GM23338 (cell line): ENCODE measurements around the gene PARD3. TPM values are rescaled to one million over a fixed set of nuclear protein-coding genes. Genes with fewer than 3 reads are reported as not detected.
"Not testable (repeated sequence)": the region's sequence is repeated elsewhere in the genome, so short reads cannot be mapped to it uniquely, and the experiment has no call there.

ENCODE experiments used
- ATAC-seq: fragments of 200-7000 bp; cut with Tn5 transposase; 3 replicates; pipeline ENCODE4 v1.9.1; 2020
- DNase-seq: peaks from one replicate; pipeline ENCODE4 v3.0.0-alpha.2; 2015; ENCODE audit warnings: low spot score
- H2AFZ ChIP-seq: fragments of 200-600 bp; sonication (generic); 2 replicates; pipeline ENCODE4 v1.8.0; 2016; ENCODE audit warnings: antibody characterized with exemption, mild to moderate bottlenecking, moderate library complexity
- H3F3A ChIP-seq: fragments of 200-600 bp; sonication (generic); replicated peaks from 2 replicates; pipeline ENCODE4 v1.8.0; 2017; ENCODE audit warnings: antibody characterized with exemption, mixed run types, low read depth
- H3K27ac ChIP-seq: fragments of 200-600 bp; sonication (generic); 2 replicates; pipeline ENCODE4 v1.6.1; 2016; ENCODE audit warnings: low read depth
- H3K27me3 ChIP-seq: fragments of 200-600 bp; sonication (generic); 2 replicates; pipeline ENCODE4 v1.8.0; 2016; ENCODE audit warnings: mild to moderate bottlenecking, mixed run types, moderate library complexity; ENCODE audit not compliant: insufficient read depth
- H3K36me3 ChIP-seq: fragments of 200-600 bp; sonication (generic); 2 replicates; pipeline ENCODE4 v1.8.0; 2016; ENCODE audit warnings: mild to moderate bottlenecking; ENCODE audit not compliant: insufficient read depth
- H3K4me1 ChIP-seq: fragments of 200-600 bp; sonication (generic); 2 replicates; pipeline ENCODE4 v1.8.0; 2016; ENCODE audit warnings: mild to moderate bottlenecking, moderate library complexity; ENCODE audit not compliant: insufficient read depth
- H3K4me2 ChIP-seq: fragments of 200-600 bp; sonication (generic); 2 replicates; pipeline ENCODE4 v1.7.1; 2017; ENCODE audit warnings: mixed run types
- H3K4me3 ChIP-seq: fragments of 200-600 bp; sonication (generic); 2 replicates; pipeline ENCODE4 v1.6.1; 2016; ENCODE audit warnings: mixed run types
- H3K79me2 ChIP-seq: fragments of 200-600 bp; sonication (generic); replicated peaks from 2 replicates; pipeline ENCODE4 v1.8.0; 2017; ENCODE audit warnings: mild to moderate bottlenecking; ENCODE audit not compliant: insufficient read depth
- H3K9me2 ChIP-seq: fragments of 200-600 bp; sonication (generic); 2 replicates; pipeline ENCODE4 v1.8.0; 2017; ENCODE audit not compliant: insufficient read depth
- H4K20me1 ChIP-seq: fragments of 200-600 bp; sonication (generic); replicated peaks from 2 replicates; pipeline ENCODE4 v1.8.0; 2017; ENCODE audit warnings: mild to moderate bottlenecking; ENCODE audit not compliant: insufficient read depth
- H3K27ac Mint-ChIP-seq: 2 replicates; pipeline ENCODE4 v1.8.0; 2020; ENCODE audit warnings: inconsistent platforms, mild to moderate bottlenecking, moderate library complexity, mixed read lengths
- H3K27me3 Mint-ChIP-seq: 3 replicates; pipeline ENCODE4 v1.8.0; 2022; ENCODE audit warnings: low read depth, mild to moderate bottlenecking, moderate library complexity, mixed read lengths, inconsistent platforms; ENCODE audit not compliant: insufficient read depth, poor library complexity
- H3K36me3 Mint-ChIP-seq: 3 replicates; pipeline ENCODE4 v1.8.0; 2021; ENCODE audit warnings: low read depth, mild to moderate bottlenecking, inconsistent platforms, moderate library complexity, mixed read lengths
- H3K4me1 Mint-ChIP-seq: 3 replicates; pipeline ENCODE4 v1.8.0; 2020; ENCODE audit warnings: mild to moderate bottlenecking, inconsistent platforms, mixed read lengths
- H3K4me3 Mint-ChIP-seq: 3 replicates; pipeline ENCODE4 v1.8.0; 2021; ENCODE audit warnings: moderate library complexity, mild to moderate bottlenecking, inconsistent platforms, mixed read lengths
- H3K9me3 Mint-ChIP-seq: 3 replicates; pipeline ENCODE4 v1.8.0; 2020; ENCODE audit warnings: moderate library complexity, mild to moderate bottlenecking, inconsistent platforms, mixed read lengths
- CREB1 ChIP-seq: fragments of 250-450 bp; sonication (Bioruptor Pico); IDR thresholded peaks from 2 replicates; pipeline ENCODE4 v1.5.0; 2020; ENCODE audit warnings: low read depth, mild to moderate bottlenecking, moderate library complexity
- CTCF ChIP-seq, 2 experiments: fragments of 200-600 bp in 1 of 2; sonication (generic) in 1 of 2; conservative IDR thresholded peaks; 2 replicates each; pipeline versions ENCODE4 v1.5.1 to v1.6.1; 2016 to 2017; ENCODE audit warnings: antibody characterized with exemption in 2 of 2, low read depth in 2 of 2, mild to moderate bottlenecking in 2 of 2, moderate library complexity in 1 of 2
- EZH2 ChIP-seq: fragments of 200-600 bp; sonication (generic); IDR thresholded peaks from one replicate; pipeline ENCODE4 v1.8.0; 2017; ENCODE audit warnings: antibody characterized with exemption, mild to moderate bottlenecking, low read depth; ENCODE audit not compliant: unreplicated experiment
- EZH2phosphoT487 ChIP-seq: fragments of 200-600 bp; sonication (generic); IDR thresholded peaks from one replicate; pipeline ENCODE4 v1.8.1; 2018; ENCODE audit warnings: antibody characterized with exemption; ENCODE audit not compliant: unreplicated experiment
- NANOG ChIP-seq: IDR thresholded peaks from 2 replicates; pipeline ENCODE4 v1.6.1; 2016; ENCODE audit warnings: antibody characterized with exemption, borderline replicate concordance
- STAT1 ChIP-seq: IDR thresholded peaks from one replicate; pipeline ENCODE4 v1.6.1; 2016; ENCODE audit warnings: antibody characterized with exemption; ENCODE audit not compliant: unreplicated experiment
- ZNF114 ChIP-seq: fragments of 250-450 bp; sonication (Bioruptor Pico); IDR thresholded peaks from 2 replicates; pipeline ENCODE4 v1.5.0; 2020; ENCODE audit warnings: mild to moderate bottlenecking, moderate library complexity
- polyA plus RNA-seq: library from polyadenylated mRNA; unstranded; fragments of >200 nt; fragmentation: Nextera tagmentation; extraction: Ambion mirVana; gene quantifications from 2 replicates; pipeline ENCODE4 v1.2.1, GENCODE V29; 2016
- total RNA-seq: library from RNA; depleted of rRNA; stranded (reverse); fragments of >200 nt; shearing (Covaris generic); gene quantifications from 2 replicates; pipeline ENCODE4 v1.2.3, GENCODE V29; 2014
- TF ChIP-seq, protein P1 (sequence below): fragments of 250-450 bp; sonication (Bioruptor Pico); IDR thresholded peaks from 2 replicates; pipeline ENCODE4 v1.5.0; 2020; ENCODE audit warnings: mild to moderate bottlenecking, moderate library complexity

Gene PARD3
- total and polyA plus RNA-seq, 2 experiments from 2014 or later: 30.2 to 51.4 TPM

DNA sequence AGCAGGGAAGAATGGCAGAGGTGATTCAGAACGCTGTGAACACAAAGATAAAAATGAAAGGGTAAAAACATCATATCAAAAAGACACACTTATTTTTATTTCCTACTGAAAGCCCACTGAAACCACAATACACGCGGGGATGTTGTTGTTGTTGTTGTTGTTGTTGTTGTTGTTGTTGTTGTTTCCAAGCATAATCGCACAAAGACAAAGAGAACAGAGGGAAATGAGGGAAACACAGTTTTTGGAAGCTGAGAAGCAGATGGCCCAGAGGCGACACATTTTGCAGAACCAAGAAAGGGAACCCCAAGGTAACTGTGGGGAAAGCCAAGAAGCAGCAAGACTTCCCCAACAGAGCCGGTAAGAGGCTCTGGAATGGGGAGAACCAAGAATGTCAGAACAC, 113.9 kb downstream of the PARD3 start (continued):
- TF ChIP-seq, protein P1, sequence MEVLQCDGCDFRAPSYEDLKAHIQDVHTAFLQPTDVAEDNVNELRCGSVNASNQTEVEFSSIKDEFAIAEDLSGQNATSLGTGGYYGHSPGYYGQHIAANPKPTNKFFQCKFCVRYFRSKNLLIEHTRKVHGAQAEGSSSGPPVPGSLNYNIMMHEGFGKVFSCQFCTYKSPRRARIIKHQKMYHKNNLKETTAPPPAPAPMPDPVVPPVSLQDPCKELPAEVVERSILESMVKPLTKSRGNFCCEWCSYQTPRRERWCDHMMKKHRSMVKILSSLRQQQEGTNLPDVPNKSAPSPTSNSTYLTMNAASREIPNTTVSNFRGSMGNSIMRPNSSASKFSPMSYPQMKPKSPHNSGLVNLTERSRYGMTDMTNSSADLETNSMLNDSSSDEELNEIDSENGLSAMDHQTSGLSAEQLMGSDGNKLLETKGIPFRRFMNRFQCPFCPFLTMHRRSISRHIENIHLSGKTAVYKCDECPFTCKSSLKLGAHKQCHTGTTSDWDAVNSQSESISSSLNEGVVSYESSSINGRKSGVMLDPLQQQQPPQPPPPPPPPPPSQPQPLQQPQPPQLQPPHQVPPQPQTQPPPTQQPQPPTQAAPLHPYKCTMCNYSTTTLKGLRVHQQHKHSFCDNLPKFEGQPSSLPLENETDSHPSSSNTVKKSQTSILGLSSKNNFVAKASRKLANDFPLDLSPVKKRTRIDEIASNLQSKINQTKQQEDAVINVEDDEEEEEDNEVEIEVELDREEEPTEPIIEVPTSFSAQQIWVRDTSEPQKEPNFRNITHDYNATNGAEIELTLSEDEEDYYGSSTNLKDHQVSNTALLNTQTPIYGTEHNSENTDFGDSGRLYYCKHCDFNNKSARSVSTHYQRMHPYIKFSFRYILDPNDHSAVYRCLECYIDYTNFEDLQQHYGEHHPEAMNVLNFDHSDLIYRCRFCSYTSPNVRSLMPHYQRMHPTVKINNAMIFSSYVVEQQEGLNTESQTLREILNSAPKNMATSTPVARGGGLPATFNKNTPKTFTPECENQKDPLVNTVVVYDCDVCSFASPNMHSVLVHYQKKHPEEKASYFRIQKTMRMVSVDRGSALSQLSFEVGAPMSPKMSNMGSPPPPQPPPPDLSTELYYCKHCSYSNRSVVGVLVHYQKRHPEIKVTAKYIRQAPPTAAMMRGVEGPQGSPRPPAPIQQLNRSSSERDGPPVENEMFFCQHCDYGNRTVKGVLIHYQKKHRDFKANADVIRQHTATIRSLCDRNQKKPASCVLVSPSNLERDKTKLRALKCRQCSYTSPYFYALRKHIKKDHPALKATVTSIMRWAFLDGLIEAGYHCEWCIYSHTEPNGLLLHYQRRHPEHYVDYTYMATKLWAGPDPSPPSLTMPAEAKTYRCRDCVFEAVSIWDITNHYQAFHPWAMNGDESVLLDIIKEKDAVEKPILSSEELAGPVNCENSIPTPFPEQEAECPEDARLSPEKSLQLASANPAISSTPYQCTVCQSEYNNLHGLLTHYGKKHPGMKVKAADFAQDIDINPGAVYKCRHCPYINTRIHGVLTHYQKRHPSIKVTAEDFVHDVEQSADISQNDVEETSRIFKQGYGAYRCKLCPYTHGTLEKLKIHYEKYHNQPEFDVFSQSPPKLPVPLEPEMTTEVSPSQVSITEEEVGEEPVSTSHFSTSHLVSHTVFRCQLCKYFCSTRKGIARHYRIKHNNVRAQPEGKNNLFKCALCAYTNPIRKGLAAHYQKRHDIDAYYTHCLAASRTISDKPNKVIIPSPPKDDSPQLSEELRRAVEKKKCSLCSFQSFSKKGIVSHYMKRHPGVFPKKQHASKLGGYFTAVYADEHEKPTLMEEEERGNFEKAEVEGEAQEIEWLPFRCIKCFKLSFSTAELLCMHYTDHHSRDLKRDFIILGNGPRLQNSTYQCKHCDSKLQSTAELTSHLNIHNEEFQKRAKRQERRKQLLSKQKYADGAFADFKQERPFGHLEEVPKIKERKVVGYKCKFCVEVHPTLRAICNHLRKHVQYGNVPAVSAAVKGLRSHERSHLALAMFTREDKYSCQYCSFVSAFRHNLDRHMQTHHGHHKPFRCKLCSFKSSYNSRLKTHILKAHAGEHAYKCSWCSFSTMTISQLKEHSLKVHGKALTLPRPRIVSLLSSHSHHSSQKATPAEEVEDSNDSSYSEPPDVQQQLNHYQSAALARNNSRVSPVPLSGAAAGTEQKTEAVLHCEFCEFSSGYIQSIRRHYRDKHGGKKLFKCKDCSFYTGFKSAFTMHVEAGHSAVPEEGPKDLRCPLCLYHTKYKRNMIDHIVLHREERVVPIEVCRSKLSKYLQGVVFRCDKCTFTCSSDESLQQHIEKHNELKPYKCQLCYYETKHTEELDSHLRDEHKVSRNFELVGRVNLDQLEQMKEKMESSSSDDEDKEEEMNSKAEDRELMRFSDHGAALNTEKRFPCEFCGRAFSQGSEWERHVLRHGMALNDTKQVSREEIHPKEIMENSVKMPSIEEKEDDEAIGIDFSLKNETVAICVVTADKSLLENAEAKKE (CRISPR knock-in tag): no peak
- no peak for TF ChIP-seq NANOG
- TF ChIP-seq EZH2: no peak

GRCh38 chr10:34700752-34701151, 114.3 kb downstream of the PARD3 start:
- H3K4me1 Mint-ChIP-seq: peaks cover 54% of the 10 kb centered on the region
- H3K4me3 Mint-ChIP-seq, H3K4me3 ChIP-seq, H3K36me3 ChIP-seq, H3K27ac ChIP-seq, H3F3A ChIP-seq, H3K9me2 ChIP-seq, H2AFZ ChIP-seq, DNase-seq, H3K27ac Mint-ChIP-seq, H3K27me3 ChIP-seq, H3K4me2 ChIP-seq, H3K27me3 Mint-ChIP-seq, H3K9me3 Mint-ChIP-seq, ATAC-seq, H3K36me3 Mint-ChIP-seq: not testable (repeated sequence)
- Histone ChIP-seq H3K79me2 (peaks cover 100% of the 10 kb centered on the region), H4K20me1 (peaks cover 24% of the 10 kb centered on the region), H3K4me1 (peaks cover 31% of the 10 kb centered on the region)

GRCh38 chr10:34699904-34700517, 115.1 kb downstream of the PARD3 start:
- DNase-seq (no peak), ATAC-seq (no peak)
- no peaks in the 10 kb centered on the region for H3K9me3 Mint-ChIP-seq
- H3K4me2 ChIP-seq: no peak overlapping the region
- peaks cover 48% of the 10 kb centered on the region for H3K4me1 Mint-ChIP-seq
- no peak overlapping the region for H3K27ac Mint-ChIP-seq
- peaks cover 1% of the 10 kb centered on the region for H3K27me3 Mint-ChIP-seq
- no peaks in the 10 kb centered on the region for H3K9me2 ChIP-seq
- no peaks in the 10 kb centered on the region for H3K36me3 Mint-ChIP-seq
- no peaks in the 10 kb centered on the region for H3K36me3 ChIP-seq
- H3K27me3 ChIP-seq: no peaks in the 10 kb centered on the region
- H4K20me1 ChIP-seq: peaks cover 24% of the 10 kb centered on the region
- no peak overlapping the region for H3K4me3 Mint-ChIP-seq
- no peak overlapping the region for H2AFZ ChIP-seq
- H3K4me3 ChIP-seq: no peak overlapping the region
- peaks cover 96% of the 10 kb centered on the region for H3K79me2 ChIP-seq
- peaks cover 27% of the 10 kb centered on the region for H3K4me1 ChIP-seq
- no peaks in the 10 kb centered on the region for H3F3A ChIP-seq
- H3K27ac ChIP-seq: no peak overlapping the region
- no peak for TF ChIP-seq STAT1
- no peak for TF ChIP-seq ZNF114 (CRISPR knock-in tag)
- TF ChIP-seq CREB1 (CRISPR knock-in tag): no peak
- TF ChIP-seq NANOG: no peak
- no peak for TF ChIP-seq EZH2phosphoT487
- TF ChIP-seq CTCF (conservative IDR thresholded peaks at IDR 0.05; ENCODE audit: low read depth in 2 of 2): no peak
